CD4-positive, CD25-positive, alpha-beta regulatory T cell (primary cell): ENCODE measurements around the gene ODC1. TPM values are rescaled to one million over a fixed set of nuclear protein-coding genes. Genes with fewer than 3 reads are reported as not detected.
A peak's percentile ranks its signal among the peaks of the same experiment; 100 is the strongest.

Source experiments
- ATAC-seq, 2 donors: fragments of 150-1000 bp; cut with Tn5 transposase; one replicate each; pipeline ENCODE4 v1.10.0; 2021; ENCODE audit warnings: low read depth in 2 of 2, moderate number of reproducible peaks in 2 of 2, moderate library complexity in 1 of 2
- DNase-seq, 3 donors: peaks; one replicate each; pipeline versions ENCODE4 v3.0.0 to v3.0.0-alpha.2; 2012 to 2022; ENCODE audit warnings: mixed read lengths in 1 of 3
- H3K27ac ChIP-seq: one replicate; pipeline ENCODE4 v1.7.0; 2013; ENCODE audit warnings: mild to moderate bottlenecking, low read length; ENCODE audit not compliant: insufficient read depth, poor library complexity, severe bottlenecking
- H3K27me3 ChIP-seq: one replicate; pipeline ENCODE4 v1.7.0; 2013; ENCODE audit warnings: low read length; ENCODE audit not compliant: control insufficient read depth, insufficient read depth
- H3K36me3 ChIP-seq: one replicate; pipeline ENCODE4 v1.7.0; 2013; ENCODE audit warnings: mild to moderate bottlenecking, low read length, moderate library complexity; ENCODE audit not compliant: control insufficient read depth, insufficient read depth
- H3K4me1 ChIP-seq: 2 replicates; pipeline ENCODE4 v1.7.0; 2013; ENCODE audit warnings: mild to moderate bottlenecking, low read length; ENCODE audit not compliant: insufficient read depth, control insufficient read depth, poor library complexity, severe bottlenecking
- H3K4me3 ChIP-seq: one replicate; pipeline ENCODE4 v1.7.0; 2013; ENCODE audit warnings: low read depth, mild to moderate bottlenecking, low read length, moderate library complexity
- H3K9me3 ChIP-seq, 2 experiments: 1 replicate in 1 of 2; 2 replicates in 1 of 2; pipeline ENCODE4 v1.7.0; 2013; ENCODE audit warnings: low read length in 2 of 2, mild to moderate bottlenecking in 1 of 2, moderate library complexity in 1 of 2; ENCODE audit not compliant: control insufficient read depth in 2 of 2
- H3K27ac Mint-ChIP-seq, 3 donors: one replicate each; pipeline ENCODE4 v1.8.0; 2020 to 2022; ENCODE audit warnings: mild to moderate bottlenecking in 3 of 3, mixed read lengths in 3 of 3, moderate library complexity in 2 of 3
- H3K27me3 Mint-ChIP-seq: one replicate; pipeline ENCODE4 v1.8.0; 2022; ENCODE audit warnings: mild to moderate bottlenecking, mixed read lengths
- H3K36me3 Mint-ChIP-seq: one replicate; pipeline ENCODE4 v1.8.0; 2020; ENCODE audit warnings: mixed read lengths
- H3K4me1 Mint-ChIP-seq, 4 donors: one replicate each; pipeline ENCODE4 v1.8.0; 2020 to 2022; ENCODE audit warnings: mixed read lengths in 4 of 4, mild to moderate bottlenecking in 1 of 4
- H3K4me3 Mint-ChIP-seq, 4 donors: one replicate each; pipeline ENCODE4 v1.8.0; 2020 to 2022; ENCODE audit warnings: mild to moderate bottlenecking in 4 of 4, mixed read lengths in 4 of 4, moderate library complexity in 3 of 4
- H3K9me3 Mint-ChIP-seq, 7 donors: one replicate each; pipeline ENCODE4 v1.8.0; 2020 to 2022; ENCODE audit warnings: mixed read lengths in 7 of 7, mild to moderate bottlenecking in 3 of 7, moderate library complexity in 2 of 7
- polyA plus RNA-seq, 4 donors: library from polyadenylated mRNA; unstranded; fragments of 300-500 nt; fragmentation: Illumina TruSeq; gene quantifications; one replicate each; pipeline ENCODE4 v1.2.3, GENCODE V29; 2021
- total RNA-seq: library from RNA; stranded (reverse); gene quantifications from one replicate; pipeline ENCODE4 v1.2.3, GENCODE V29; 2022

The ODC1 gene
- total and polyA plus RNA-seq, 5 donors from 2014 or later, result 74.1 to 113 (median 102) TPM

- ATAC-seq (no peak), DNase-seq (no peak)
- no peak overlapping the region for H3K4me3 ChIP-seq
- H3K9me3 Mint-ChIP-seq, result no peaks in the 10 kb centered on the region
- H3K36me3 ChIP-seq, result peaks cover 9% of the 10 kb centered on the region
- peaks cover under 1 to 15% (median 3%) of the 10 kb centered on the region in 4 donors for H3K4me1 Mint-ChIP-seq
- peaks cover 5% of the 10 kb centered on the region for H3K36me3 Mint-ChIP-seq
- peaks cover 5% of the 10 kb centered on the region for H3K4me1 ChIP-seq
- no peaks in the 10 kb centered on the region for H3K9me3 ChIP-seq
- no peak overlapping the region for H3K27ac ChIP-seq
- H3K27me3 ChIP-seq, result no peaks in the 10 kb centered on the region
- H3K27me3 Mint-ChIP-seq, result no peaks in the 10 kb centered on the region
- H3K27ac Mint-ChIP-seq, result no peak overlapping the region
- no peak overlapping the region for H3K4me3 Mint-ChIP-seq
Observed at GRCh38 chr2:10413991-10414451, 34.1 kb downstream of the ODC1 start.

- H3K9me3 ChIP-seq, result no peaks in the 10 kb centered on the region
- Mint-ChIP-seq H3K4me1 (peaks cover 5 to 18% (median 8%) of the 10 kb centered on the region in 4 donors), H3K27ac (no peak overlapping the region), H3K4me3 (no peak overlapping the region), H3K9me3 (no peaks in the 10 kb centered on the region), H3K27me3 (no peaks in the 10 kb centered on the region), H3K36me3 (peaks cover 3% of the 10 kb centered on the region)
- no peak for DNase-seq
- no peak for ATAC-seq
- H3K27me3 ChIP-seq, result no peaks in the 10 kb centered on the region
- no peak overlapping the region for H3K4me3 ChIP-seq
- H3K36me3 ChIP-seq, result peaks cover 9% of the 10 kb centered on the region
- H3K4me1 ChIP-seq, result peaks cover 10% of the 10 kb centered on the region
- H3K27ac ChIP-seq, result no peak overlapping the region
Observed at GRCh38 chr2:10413503-10413902, 34.6 kb downstream of the ODC1 start.

GRCh38 chr2:10412380-10412779, 35.7 kb downstream of the ODC1 start:
- Mint-ChIP-seq H3K4me3 (no peak overlapping the region), H3K9me3 (no peaks in the 10 kb centered on the region), H3K27me3 (no peaks in the 10 kb centered on the region), H3K36me3 (no peaks in the 10 kb centered on the region), H3K4me1 (peaks cover 7 to 27% (median 18%) of the 10 kb centered on the region in 4 donors), H3K27ac (no peak overlapping the region)
- no peak for ATAC-seq
- peak in 1 of 3 donors; percentile 39 for DNase-seq
- Histone ChIP-seq H3K4me1 (peaks cover 22% of the 10 kb centered on the region), H3K27me3 (no peaks in the 10 kb centered on the region), H3K27ac (no peak overlapping the region), H3K4me3 (no peak overlapping the region), H3K36me3 (peaks cover 9% of the 10 kb centered on the region), H3K9me3 (no peaks in the 10 kb centered on the region)

- Mint-ChIP-seq H3K9me3 (no peaks in the 10 kb centered on the region), H3K27me3 (no peaks in the 10 kb centered on the region), H3K4me1 (peaks cover 10 to 35% (median 23%) of the 10 kb centered on the region in 4 donors), H3K27ac (no peak overlapping the region), H3K4me3 (no peak overlapping the region), H3K36me3 (peaks cover 5% of the 10 kb centered on the region)
- Histone ChIP-seq H3K4me3 (no peak overlapping the region), H3K36me3 (peaks cover 9% of the 10 kb centered on the region), H3K27ac (no peak overlapping the region), H3K9me3 (no peaks in the 10 kb centered on the region), H3K4me1 (peaks cover 30% of the 10 kb centered on the region), H3K27me3 (no peaks in the 10 kb centered on the region)
- DNase-seq (no peak), ATAC-seq (no peak)
Observed at GRCh38 chr2:10411557-10411956, 36.6 kb downstream of the ODC1 start.

GRCh38 chr2:10410823-10411437, 37.2 kb downstream of the ODC1 start:
- no peak for DNase-seq
- Mint-ChIP-seq H3K9me3 (no peaks in the 10 kb centered on the region), H3K27ac (no peak overlapping the region), H3K36me3 (peaks cover 5% of the 10 kb centered on the region), H3K4me1 (peaks cover 10 to 34% (median 23%) of the 10 kb centered on the region in 4 donors), H3K4me3 (no peak overlapping the region), H3K27me3 (no peaks in the 10 kb centered on the region)
- Histone ChIP-seq H3K36me3 (peaks cover 9% of the 10 kb centered on the region), H3K4me1 (peaks cover 30% of the 10 kb centered on the region), H3K27ac (no peak overlapping the region), H3K27me3 (no peaks in the 10 kb centered on the region), H3K4me3 (no peak overlapping the region), H3K9me3 (no peaks in the 10 kb centered on the region)
- ATAC-seq, result no peak

- Mint-ChIP-seq H3K36me3 (peaks cover 5% of the 10 kb centered on the region), H3K4me3 (peak overlapping the region in 1 of 4 donors; percentile 58), H3K27me3 (no peaks in the 10 kb centered on the region), H3K9me3 (no peaks in the 10 kb centered on the region), H3K27ac (no peak overlapping the region), H3K4me1 (peaks cover 10 to 34% (median 23%) of the 10 kb centered on the region in 4 donors)
- ATAC-seq, result no peak
- Histone ChIP-seq H3K4me1 (peaks cover 30% of the 10 kb centered on the region), H3K4me3 (no peak overlapping the region), H3K27me3 (no peaks in the 10 kb centered on the region), H3K27ac (no peak overlapping the region), H3K9me3 (no peaks in the 10 kb centered on the region), H3K36me3 (peaks cover 9% of the 10 kb centered on the region)
- DNase-seq, result no peak
Observed at GRCh38 chr2:10410001-10410822, 37.9 kb downstream of the ODC1 start.

- Histone ChIP-seq H3K27me3 (no peaks in the 10 kb centered on the region), H3K4me3 (peak overlapping the region; percentile 87), H3K36me3 (peaks cover 15% of the 10 kb centered on the region), H3K27ac (peak overlapping the region; percentile 60), H3K4me1 (peaks cover 30% of the 10 kb centered on the region), H3K9me3 (no peaks in the 10 kb centered on the region)
- Mint-ChIP-seq H3K27ac (peak overlapping the region; percentile 66 to 93 (median 89)), H3K4me1 (peaks cover 10 to 36% (median 24%) of the 10 kb centered on the region in 4 donors), H3K27me3 (no peaks in the 10 kb centered on the region), H3K9me3 (no peaks in the 10 kb centered on the region), H3K36me3 (peaks cover 5% of the 10 kb centered on the region), H3K4me3 (peak overlapping the region; percentile 3 to 92 (median 86))
- DNase-seq, result peak; percentile 76 to 84 (median 81)
- peak; percentile 83 to 85 for ATAC-seq
Observed at GRCh38 chr2:10408649-10409579, 39.2 kb downstream of the ODC1 start.
